Stimulated activated CD4-positive, alpha-beta T cell treated with anti-CD3 and anti-CD28 coated beads, Interleukin-4, amount 100 ng/mL, for 24 hours (primary cell): ENCODE results near the gene TERB2.
"Not testable (repeated sequence)": the region's sequence is repeated elsewhere in the genome, so short reads cannot be mapped to it uniquely, and the experiment has no call there.

Experiments used
- DNase-seq: peaks from one replicate; pipeline ENCODE4 v3.0.0-alpha.2; 2020

TERB2 gene, protein sequence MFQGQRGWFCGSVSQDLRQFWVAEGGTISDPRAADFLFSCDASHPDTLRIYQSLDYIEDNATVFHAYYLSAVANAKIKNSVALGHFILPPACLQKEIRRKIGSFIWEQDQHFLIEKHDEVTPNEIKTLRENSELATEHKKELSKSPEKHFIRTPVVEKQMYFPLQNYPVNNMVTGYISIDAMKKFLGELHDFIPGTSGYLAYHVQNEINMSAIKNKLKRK

DNA sequence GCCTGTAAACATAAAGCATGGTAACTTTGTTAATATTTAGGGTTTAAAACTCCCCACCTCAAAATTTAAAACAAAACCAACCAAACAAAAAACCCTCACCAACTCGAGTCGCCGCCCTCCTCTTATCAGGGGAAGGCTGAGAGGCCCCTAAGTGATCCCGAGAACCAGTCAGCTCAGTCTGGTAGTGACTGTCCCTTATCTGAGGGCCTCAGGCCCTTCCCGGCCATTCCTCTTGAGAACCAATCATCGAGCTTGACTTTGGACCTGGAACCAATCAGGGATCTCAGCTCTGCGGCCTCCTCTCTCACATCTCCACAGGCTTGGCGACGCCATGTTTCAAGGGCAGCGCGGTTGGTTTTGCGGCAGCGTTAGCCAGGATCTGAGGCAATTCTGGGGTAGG is at the start of gene TERB2:
Gene TERB2 (plus strand): TSS at position 300 of the 400 bp plus-strand sequence. CDS start 32 bp downstream, at position 332.
- DNase-seq, result no peak

DNA sequence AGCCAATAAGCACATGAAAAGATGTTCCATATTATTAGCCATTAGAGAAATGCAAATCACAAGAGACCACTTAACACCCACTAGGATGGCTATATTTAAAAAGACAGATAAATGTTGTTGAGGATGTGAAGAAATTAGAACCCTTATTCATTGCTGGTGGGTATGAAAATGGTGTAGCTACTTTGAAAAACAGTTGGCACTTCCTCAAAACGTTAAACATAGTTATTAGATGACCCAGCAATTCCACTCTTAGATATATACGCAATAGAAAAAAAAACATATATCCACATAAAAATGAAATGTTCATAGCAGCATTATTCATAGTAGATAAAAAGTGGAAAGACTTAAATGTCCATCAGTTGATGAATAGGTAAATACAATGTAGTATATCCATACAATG is 47.1 kb upstream of the TERB2 start:
- DNase-seq, result no peak

DNA sequence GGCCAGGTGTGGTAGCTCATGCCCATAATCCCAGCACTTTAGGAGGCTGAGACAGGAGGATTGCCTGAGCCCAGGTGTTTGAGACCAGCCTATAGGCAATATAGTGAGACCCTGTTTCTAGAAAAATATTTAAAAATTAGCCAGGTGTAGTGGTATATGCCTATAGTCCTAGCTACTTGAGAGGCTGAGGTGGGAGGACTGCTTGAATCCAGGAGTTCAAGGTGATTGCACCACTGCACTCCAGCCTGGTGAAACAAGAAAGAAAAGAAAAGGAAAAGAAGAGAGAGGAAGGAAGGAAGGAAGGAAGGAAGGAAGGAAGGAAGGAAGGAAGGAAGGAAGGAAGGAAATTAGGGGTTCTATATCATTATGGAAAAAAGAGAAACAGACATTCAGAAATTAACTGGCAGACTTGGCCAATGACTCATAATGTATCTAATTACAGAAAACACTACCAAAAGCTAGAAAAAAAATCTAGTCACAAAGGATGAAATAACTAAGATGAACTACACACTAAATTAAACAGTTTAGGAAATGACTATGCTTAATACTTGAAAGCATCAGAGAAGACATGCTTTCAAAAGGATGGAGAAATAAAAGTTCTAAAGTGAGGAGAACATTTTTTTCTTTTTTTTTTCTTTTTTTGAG is 45.4 kb upstream of the TERB2 start:
- DNase-seq, result no peak

DNA sequence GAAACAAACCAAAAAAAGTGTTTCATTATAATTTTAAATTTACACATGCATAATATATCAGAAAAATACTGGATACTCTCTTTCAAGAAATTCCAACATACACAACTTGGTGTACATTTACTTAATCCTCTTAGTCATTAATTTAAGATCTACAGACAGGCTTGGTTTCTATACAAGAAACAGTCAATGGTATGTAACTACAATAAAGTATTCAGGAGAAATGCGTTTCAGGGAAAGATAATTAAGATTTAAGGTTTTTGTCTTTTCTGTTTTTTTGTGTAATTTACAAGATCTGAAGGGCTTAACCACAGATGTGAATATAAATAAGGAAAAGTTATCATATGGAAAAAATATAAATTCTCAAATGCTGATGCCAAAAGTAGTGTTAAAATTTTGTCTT is 44.3 kb upstream of the TERB2 start:
- not testable (repeated sequence) for DNase-seq

DNA sequence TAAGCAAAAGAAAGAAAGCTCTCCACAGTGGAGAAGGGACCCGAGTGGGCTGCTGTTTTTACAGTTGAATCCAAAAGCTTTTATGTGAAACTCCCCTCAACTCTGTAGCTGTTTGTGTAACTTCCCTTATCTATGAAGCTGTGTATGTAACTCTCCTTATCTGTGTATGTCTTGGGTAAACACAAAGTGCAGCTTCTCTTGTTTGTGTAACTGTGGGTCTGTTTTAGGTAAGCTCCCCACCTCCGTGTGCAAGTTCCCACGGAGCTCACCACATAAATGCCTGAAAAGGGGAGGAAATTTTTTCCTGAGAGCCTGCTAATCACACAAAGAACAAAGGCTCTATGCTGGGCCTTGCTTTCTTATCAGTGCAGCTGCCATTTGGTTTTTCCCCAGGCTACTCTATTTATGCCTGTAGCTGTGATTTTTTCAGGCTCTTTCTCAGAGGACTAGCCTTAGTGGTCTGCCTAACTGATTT is 43.5 kb upstream of the TERB2 start:
- DNase-seq, result not testable (repeated sequence)

DNA sequence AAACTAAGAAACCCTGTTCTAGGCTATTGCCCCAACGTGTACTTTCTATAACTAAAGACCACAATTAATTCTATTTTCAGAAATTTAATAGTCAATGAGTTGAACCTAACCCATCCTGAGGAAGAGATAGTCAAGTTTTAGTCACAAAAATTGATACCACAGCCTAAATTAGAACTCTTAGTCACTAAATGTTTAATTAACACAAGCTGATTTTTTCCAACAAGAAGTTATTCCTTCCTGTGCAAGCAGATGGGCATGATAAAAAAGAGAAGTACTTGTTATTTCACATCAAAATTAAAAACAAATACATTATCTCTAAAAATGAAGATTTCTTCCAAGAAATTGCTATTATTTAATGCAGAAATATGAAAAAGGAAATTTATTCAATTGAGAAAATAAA is 38.4 kb upstream of the TERB2 start:
- DNase-seq, result no peak

DNA sequence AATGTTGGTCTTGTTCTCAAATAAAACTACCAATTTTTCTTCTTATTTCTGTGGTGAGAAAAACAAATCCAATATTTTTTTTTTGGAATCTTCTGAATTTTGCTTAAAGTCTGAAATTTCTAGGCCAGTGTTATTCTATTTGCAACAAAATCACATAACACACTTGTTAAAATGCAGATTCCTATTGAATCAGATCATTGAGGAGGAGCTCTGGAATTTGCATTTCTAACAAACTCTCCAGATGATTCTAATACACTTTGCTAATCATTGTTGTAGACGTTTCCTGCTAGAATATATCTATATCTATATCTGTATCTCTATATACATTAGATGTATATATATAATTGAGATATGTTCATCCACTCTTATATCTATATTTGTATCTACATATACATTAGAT is 27.8 kb upstream of the TERB2 start:
- DNase-seq, result not testable (repeated sequence)

DNA sequence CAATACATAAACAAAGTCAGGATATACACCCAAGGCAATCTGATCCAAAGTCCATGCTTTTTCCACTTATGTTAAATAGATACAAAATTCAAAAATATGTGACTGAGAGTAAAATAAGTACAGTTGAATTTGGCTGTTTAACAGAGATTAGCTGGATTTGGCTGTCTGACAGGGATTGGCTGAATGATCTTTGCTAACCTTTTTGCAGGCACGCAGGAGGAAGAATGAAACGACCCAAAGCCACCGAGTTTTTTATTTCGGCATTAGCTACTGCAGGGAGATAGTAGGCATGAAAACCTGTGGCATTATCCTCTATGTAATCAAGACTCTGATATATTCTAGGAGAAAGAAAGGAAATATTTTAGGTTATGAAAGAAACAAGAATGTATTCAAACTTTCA is 26.2 kb upstream of the TERB2 start:
- DNase-seq, result not testable (repeated sequence)

DNA sequence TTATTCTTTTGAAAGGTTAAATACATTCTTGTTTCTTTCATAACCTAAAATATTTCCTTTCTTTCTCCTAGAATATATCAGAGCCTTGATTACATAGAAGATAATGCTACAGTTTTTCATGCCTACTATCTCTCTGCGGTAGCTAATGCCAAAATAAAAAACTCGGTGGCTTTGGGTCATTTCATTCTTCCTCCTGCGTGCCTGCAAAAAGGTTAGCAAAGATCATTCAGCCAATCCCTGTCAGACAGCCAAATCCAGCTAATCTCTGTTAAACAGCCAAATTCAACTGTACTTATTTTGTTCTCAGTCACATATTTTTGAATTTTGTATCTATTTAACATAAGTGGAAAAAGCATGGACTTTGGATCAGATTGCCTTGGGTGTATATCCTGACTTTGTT is 1.8 kb downstream of the TERB2 start:
- not testable (repeated sequence) for DNase-seq

DNA sequence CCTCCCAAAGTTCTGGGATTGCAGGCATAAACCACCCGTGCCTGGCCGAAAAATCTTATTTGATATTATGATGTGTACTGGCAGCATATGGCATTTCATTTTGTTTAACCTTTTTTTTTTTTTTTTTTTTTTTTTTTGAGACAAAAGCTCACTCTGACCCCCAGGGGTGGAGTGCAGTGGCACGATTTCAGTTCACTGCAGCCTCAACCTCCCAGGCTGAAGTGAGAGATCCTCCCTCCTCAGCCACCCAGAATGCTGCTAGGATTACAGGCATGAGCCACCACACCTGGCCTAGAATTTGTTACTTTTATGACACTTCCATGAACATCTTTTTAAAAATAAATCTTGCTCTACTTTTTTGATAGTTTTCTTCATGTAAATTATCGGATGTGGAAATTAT is 12.0 kb downstream of the TERB2 start:
- DNase-seq, result no peak

DNA sequence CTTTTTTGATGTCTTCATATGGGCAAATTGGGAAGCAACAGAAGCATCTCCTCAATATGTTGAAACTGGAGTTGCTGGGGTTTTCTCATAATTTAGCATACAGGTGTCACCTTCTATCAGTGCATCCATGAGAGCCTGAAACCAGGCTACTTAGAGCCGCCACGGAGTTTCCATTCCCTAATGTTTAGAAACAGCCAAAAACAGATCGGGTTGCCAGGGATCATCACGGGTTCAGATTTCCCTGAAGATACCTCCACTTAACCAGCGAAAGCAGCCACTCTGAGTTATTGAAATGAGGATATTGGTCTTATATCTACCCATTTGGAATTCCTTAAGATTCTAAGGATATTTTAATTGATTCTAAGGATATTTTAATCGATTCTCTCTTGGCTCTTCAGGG is 14.5 kb downstream of the TERB2 start:
- no peak for DNase-seq

DNA sequence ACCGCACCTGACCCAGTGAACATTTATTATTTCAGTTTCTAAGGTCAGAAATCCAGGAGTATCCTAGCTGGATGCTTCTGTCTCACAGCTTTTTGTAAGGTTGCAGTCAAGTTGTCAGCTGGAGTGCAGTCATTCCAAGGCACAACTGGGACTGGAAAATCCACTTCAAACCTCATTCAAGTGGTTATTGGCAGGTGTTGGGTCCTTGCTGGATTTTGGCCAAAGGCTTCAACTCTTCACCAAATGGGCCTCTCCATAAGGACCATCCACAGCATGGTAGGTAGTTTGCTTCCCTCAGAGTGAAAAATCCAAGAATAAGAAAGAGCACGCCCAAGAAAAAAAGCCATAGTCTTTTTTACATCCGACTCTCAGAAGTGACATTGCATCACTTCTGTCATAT is 19.7 kb downstream of the TERB2 start:
- DNase-seq, result not testable (repeated sequence)

DNA sequence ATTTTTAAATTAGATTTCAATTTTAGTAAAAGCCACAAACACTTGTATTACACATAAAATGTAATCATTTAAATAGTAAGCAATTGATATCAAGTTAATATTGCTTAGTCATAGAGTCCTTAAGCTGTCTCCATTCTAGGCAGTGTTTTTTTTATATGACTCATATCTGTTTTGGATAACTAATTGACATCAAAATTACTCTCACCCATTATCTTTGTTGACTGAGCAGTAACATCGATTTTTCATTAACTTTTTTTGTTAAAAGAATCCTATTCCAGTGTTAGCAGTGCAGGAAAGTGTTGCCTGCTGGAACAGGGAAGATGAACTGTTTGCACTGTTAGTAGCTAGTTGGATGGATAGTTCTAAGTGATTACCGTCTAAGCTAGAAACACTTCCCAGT is 21.3 kb downstream of the TERB2 start:
- not testable (repeated sequence) for DNase-seq

DNA sequence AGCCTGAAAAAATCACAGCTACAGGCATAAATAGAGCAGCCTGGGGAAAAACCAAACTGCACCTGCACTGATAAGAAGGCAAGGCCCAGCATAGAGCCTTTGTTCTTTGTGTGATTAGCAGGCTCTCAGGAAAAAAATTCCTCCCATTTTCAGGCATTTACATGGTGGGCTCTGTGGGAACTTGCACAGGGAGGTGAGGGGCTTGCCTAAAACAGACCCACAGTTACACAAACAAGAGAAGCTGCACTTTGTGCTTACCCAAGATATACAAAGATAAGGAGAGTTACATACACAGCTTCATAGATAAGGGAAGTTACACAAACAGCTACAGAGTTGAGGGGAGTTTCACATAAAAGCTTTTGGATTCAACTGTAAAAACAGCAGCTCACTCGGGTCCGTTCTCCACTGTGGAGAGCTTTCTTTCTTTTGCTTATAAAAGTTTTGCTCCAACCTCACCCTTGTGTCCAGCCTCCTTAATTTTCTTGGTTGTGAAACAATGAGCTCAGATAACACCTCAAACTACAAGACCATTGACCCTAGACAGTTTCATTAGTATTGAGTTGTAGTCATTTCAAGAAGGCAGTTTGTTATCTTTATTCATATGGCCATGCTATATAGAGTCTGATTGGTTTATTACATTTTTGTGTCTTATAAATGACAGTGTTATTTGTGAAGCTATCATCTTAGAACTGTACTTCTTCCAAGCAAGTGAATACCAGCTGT is 23.3 kb downstream of the TERB2 start:
- DNase-seq, result not testable (repeated sequence)

DNA sequence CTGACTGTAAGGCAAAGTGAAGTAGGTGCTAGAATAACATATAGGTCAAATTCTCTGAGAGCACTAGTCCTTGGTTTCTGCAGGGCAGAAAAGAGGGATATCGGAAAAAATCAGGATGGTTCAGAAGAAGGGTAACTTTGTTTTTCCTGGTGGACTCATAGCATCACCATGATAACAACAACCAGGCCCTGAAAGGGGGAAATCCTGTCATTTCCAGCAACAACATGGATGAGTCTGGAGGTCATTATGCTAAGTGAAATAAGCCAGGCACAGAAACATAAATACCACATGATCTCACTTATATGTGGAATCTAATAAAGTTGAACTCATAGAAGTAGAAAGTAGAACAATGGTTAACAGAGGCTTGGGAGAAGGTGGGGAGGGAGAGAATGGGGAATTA is 27.7 kb downstream of the TERB2 start:
- DNase-seq, result not testable (repeated sequence)

DNA sequence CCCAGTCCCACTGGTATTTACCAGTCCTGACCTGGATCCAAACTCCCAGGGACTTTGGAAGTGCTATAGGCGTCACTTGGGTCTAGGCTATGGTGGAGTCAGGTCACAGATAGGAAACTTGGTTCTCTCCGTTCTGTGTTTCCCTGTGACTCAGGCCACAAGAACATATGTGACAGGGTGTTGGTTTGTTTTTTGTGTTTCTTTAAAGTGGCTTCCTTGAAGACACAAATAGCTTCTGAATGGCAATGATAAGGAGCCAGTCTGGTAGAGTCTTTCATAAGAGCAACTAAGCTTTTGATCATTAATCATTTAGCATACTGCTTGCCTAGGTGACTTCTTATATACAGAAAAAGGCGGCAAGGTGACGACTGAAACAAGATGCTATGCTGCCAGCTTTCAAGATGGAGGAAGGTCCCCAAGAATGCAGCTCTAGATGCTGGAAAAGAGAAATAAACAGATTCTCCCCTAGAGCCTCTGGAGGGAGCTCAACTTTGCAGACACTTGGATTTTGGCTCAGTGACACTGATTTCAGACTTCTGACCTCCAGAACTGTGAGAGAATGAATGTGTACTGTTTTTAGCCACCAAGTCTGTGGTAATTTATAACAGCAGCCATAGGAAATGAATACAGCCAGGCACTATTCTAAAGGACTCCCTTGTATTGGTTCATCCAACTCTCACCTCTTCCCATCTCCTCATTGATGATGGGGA is 30.0 kb downstream of the TERB2 start:
- not testable (repeated sequence) for DNase-seq

DNA sequence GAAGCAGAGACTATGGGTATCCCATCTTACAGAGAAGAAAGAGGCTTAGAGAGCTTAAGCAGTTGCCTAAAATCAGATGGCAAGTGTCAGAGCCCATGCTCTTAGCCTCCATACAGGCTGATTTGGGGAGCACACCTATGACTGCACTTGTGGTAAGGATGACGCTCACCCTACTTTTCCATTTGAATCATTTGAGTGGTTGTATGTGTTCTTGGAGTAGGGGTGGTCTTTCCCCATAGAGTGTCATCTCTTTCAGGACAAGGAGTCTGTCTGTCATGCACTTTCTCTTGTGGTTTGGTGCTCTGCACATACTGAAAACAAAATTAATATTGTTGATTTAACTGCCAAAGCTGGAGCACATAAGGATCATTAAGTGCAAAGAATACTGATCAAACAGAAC is 31.2 kb downstream of the TERB2 start:
- DNase-seq, result not testable (repeated sequence)

DNA sequence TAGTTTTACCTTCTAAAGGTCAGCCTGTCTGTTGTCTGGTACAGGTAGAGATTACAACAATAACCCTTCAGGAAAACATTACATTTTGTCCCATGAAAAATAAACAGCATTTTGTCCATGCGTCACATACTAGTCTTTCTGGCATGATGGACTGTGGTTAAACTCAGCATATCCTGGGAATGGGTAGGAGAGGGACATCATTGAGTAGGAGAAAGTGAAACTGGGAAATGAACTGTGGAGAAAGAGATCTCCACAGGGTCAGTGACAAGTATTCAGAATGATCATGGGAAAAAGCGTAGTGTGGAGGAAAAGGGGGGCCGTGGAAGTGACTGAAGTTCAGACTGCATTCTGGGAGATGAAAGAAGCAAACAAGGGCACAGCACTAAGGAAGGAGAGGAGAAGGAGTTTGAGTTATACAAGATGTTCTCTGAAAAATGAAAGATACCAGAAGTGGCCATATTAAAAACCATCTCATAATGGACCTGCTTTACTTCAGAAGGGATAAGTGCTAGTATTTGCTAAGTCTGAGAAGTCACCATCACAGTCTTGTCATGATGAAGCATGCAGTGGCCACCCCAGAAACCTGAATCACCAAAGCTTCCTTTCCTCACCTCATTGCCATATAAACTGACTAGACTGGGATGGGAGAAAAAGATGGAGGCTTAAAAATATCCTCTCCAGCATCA is 31.8 kb downstream of the TERB2 start:
- DNase-seq, result not testable (repeated sequence)

DNA sequence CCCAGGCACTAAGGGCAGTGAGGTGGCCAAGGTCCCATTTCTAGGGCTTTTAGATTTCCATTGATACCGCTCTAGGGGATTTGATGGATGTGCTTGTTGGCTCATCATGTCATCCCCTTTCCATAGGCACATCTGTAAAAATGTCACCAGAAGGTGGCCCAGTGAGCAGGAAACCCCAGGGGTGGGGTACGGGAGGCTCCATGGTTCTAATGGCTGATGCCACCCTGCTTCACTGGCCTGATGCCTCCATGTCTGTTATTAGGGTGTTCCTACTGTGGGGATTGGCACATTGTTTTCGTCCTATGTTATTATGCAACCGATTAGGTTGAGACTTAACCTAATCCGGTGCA is 32.4 kb downstream of the TERB2 start:
- DNase-seq, result not testable (repeated sequence)

DNA sequence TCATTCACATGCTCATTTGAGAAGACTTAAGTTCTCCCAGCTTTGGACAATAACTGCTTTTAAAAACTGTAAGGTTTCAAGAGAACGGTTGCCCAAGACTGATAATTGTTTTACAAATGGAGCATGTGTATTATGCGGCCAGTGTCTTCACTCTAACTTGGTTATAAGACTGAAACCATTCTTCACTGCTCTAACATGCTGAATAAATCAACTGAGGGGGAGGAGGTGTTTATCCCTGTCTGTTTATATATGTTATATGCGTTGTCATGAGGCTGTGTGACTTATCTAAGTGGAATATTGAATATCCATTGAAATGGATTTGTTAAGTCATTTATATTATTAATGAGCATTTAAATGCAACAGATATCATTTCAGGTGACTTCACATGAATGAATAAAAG is 41.1 kb downstream of the TERB2 start:
- DNase-seq, result not testable (repeated sequence)

DNA sequence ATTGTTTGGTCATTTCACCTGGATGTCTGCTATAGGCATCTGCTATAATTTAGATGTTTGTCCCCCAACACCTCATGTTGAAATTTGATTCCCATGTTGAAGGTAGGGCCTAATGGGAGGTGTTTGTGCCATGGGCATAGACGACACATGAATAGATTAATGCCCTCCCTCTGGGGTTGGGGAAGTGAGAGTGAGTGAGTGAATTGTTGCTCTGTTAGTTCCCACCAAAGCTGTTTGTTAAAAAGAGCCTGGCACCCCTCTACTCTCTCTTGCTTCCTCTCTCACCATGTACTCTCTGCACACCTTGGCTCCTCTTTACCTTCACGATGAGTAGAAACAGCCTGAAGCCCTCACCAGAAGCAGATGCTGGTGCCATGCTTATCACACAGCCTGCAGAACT is 42.6 kb downstream of the TERB2 start:
- DNase-seq, result no peak

DNA sequence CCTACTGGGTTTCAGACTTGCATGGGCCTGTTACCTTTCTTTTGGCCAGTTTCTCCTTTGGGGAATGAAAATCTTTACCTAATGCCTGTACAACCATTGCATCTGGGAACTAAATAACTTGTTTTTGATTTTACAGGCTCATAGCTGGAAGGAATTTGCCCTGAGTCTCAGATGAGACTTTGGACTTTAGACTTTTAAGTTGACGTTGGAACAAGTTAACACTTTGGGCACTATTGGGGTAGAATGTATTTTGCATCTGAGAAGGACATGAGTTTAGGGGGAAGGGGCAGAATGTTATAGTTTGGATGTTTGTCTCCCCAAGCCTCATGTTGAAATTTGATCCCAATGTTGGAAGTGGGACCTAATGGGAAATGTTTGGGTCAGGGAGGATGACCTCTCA is 44.7 kb downstream of the TERB2 start:
- not testable (repeated sequence) for DNase-seq
